Measurements from ENCODE around the gene TUBGCP3. TPM values are rescaled to one million over a fixed set of nuclear protein-coding genes. Genes with fewer than 3 reads are reported as not detected.

The TUBGCP3 gene
- total RNA-seq, 1 experiment from 2014 or later = 37.3 TPM

DNA sequence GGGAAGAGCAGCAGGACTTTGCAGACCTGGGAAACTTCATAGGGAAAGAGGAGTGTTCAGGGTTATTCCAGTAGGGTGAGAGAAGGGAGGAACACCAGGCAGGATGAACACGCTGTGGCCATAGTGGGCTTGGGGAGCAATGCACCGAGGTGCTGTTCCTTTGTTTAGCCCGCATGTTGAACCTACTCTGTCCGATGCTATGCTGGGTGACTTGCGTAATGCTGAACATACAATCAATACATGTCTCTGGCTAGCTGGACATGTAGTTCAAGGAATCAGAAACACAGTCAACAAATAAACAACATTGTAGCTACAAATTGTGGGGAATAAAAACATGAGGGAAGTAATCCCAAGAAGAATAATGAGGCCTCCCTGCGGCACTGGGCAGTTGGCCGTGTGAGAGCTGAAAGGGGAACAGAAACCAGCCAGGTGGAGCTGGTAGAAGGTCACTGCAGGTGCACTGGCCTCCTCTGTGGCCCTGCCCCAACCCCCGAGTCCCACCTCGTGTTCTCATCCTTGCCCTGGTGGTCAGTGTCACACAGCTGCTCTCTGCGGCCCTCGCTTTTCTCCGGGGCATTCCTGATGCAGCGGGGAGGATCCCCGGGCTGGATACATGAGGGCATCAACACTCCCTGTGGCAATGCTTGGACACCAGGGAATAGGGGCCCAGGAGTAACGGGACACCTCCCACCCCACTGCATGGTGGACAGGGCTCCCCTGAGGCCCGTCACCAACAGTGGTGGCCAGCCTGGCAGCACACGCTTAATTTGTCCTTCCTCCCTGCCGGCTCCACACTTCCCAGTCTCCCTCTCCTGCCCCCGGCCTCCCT is 36.9 kb upstream of the TUBGCP3 start:
- no peak overlapping the region for H4K91ac ChIP-seq (ENCODE audit: insufficient read length, low read depth, low read length)
- no peak for DNase-seq
- no peak overlapping the region for H3K18ac ChIP-seq (ENCODE audit: insufficient read length, low read depth, low read length)
- no peak overlapping the region for H3K27ac ChIP-seq (ENCODE audit: insufficient read length, low read depth, low read length)
- no CpG with 5 or more reads among the region's 19 CpGs for WGBS (ENCODE audit: extremely low coverage, insufficient read length, low lambda C conversion rate)
- no peak overlapping the region for H3K4me2 ChIP-seq (ENCODE audit: insufficient read depth, insufficient read length, low read length)
- H3K56ac ChIP-seq (ENCODE audit: insufficient read length, low read depth, low read length) = no peak overlapping the region
- no peak overlapping the region for H2BK12ac ChIP-seq (ENCODE audit: insufficient read length, low read depth, low read length)
- H3K9me3 ChIP-seq (ENCODE audit: control insufficient read depth, low read depth, low read length) = no peaks in the 10 kb centered on the region
- no peak overlapping the region for H3K23ac ChIP-seq (ENCODE audit: insufficient read length, low read depth, low read length)
- no peaks in the 10 kb centered on the region for H4K20me1 ChIP-seq (ENCODE audit: control insufficient read depth, insufficient read depth, insufficient read length)
- no peak overlapping the region for H2AFZ ChIP-seq (ENCODE audit: low read length)
- no peaks in the 10 kb centered on the region for H3K27me3 ChIP-seq (ENCODE audit: insufficient read depth, low read length)
- H2BK20ac ChIP-seq (ENCODE audit: low read depth, low read length, poor library complexity, severe bottlenecking) = no peak overlapping the region
- Mint-ChIP-seq H3K27ac (no peak overlapping the region), H3K27me3 (ENCODE audit: low read depth) (peaks cover 56% of the 10 kb centered on the region), H3K4me3 (no peak overlapping the region), H3K36me3 (ENCODE audit: insufficient read depth in 1 of 3, low read depth in 3 of 3) (no peaks in the 10 kb centered on the region), H3K4me1 (peaks cover 0 to 4% of the 10 kb centered on the region in 2 experiments; a peak in 1 of 4 replicates), H3K9me3 (no peaks in the 10 kb centered on the region)
- TF ChIP-seq, protein P1, sequence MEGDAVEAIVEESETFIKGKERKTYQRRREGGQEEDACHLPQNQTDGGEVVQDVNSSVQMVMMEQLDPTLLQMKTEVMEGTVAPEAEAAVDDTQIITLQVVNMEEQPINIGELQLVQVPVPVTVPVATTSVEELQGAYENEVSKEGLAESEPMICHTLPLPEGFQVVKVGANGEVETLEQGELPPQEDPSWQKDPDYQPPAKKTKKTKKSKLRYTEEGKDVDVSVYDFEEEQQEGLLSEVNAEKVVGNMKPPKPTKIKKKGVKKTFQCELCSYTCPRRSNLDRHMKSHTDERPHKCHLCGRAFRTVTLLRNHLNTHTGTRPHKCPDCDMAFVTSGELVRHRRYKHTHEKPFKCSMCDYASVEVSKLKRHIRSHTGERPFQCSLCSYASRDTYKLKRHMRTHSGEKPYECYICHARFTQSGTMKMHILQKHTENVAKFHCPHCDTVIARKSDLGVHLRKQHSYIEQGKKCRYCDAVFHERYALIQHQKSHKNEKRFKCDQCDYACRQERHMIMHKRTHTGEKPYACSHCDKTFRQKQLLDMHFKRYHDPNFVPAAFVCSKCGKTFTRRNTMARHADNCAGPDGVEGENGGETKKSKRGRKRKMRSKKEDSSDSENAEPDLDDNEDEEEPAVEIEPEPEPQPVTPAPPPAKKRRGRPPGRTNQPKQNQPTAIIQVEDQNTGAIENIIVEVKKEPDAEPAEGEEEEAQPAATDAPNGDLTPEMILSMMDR (conservative IDR thresholded peaks at IDR 0.05) = no peak
- H4K5ac ChIP-seq (ENCODE audit: insufficient read length, low read depth, low read length) = no peak overlapping the region
- no peaks in the 10 kb centered on the region for H3K23me2 ChIP-seq (ENCODE audit: insufficient read length, low read depth, low read length, poor library complexity, severe bottlenecking)
- no peak overlapping the region for H4K8ac ChIP-seq (replicated peaks; ENCODE audit: insufficient read length, low read depth, low read length)
- no peaks in the 10 kb centered on the region for H3K79me2 ChIP-seq (ENCODE audit: insufficient read depth, low read length)
- no peak overlapping the region for H3T11ph ChIP-seq (ENCODE audit: low read length)
- H3K14ac ChIP-seq (ENCODE audit: insufficient read depth, low read length) = no peak overlapping the region; the same call in 1 of the 2 replicates
- no peak overlapping the region for H3K9ac ChIP-seq (ENCODE audit: extremely low read depth, insufficient read length, low read length)
- H2BK5ac ChIP-seq (ENCODE audit: insufficient read length, low read length) = no peak overlapping the region
- no peaks in the 10 kb centered on the region for H3K4me1 ChIP-seq (ENCODE audit: insufficient read depth, low read length)
- H3K4ac ChIP-seq (ENCODE audit: low read depth, low read length) = no peak overlapping the region
- H2BK120ac ChIP-seq (ENCODE audit: low read depth, low read length, poor library complexity, severe bottlenecking) = no peak overlapping the region
- H3K79me1 ChIP-seq (ENCODE audit: insufficient read depth, low read depth, low read length, poor library complexity, severe bottlenecking) = no peaks in the 10 kb centered on the region
- no peak overlapping the region for H2BK15ac ChIP-seq (ENCODE audit: low read depth, low read length)
- H2AK5ac ChIP-seq (ENCODE audit: insufficient read length, low read length) = no peak overlapping the region

All from H9 (cell line).